Diencephalon (tissue), 1 donor: Measurements from ENCODE around the gene CALHM2. TPM values are rescaled to one million over a fixed set of nuclear protein-coding genes. Genes with fewer than 3 reads are reported as not detected.

Experiments
- total RNA-seq: library from RNA; depleted of rRNA; stranded (reverse); fragments of >200 nt; gene quantifications from one replicate; pipeline ENCODE4 v1.2.3, GENCODE V29; 2014

The CALHM2 gene, protein sequence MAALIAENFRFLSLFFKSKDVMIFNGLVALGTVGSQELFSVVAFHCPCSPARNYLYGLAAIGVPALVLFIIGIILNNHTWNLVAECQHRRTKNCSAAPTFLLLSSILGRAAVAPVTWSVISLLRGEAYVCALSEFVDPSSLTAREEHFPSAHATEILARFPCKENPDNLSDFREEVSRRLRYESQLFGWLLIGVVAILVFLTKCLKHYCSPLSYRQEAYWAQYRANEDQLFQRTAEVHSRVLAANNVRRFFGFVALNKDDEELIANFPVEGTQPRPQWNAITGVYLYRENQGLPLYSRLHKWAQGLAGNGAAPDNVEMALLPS
- total RNA-seq, result 2.5 TPM

DNA sequence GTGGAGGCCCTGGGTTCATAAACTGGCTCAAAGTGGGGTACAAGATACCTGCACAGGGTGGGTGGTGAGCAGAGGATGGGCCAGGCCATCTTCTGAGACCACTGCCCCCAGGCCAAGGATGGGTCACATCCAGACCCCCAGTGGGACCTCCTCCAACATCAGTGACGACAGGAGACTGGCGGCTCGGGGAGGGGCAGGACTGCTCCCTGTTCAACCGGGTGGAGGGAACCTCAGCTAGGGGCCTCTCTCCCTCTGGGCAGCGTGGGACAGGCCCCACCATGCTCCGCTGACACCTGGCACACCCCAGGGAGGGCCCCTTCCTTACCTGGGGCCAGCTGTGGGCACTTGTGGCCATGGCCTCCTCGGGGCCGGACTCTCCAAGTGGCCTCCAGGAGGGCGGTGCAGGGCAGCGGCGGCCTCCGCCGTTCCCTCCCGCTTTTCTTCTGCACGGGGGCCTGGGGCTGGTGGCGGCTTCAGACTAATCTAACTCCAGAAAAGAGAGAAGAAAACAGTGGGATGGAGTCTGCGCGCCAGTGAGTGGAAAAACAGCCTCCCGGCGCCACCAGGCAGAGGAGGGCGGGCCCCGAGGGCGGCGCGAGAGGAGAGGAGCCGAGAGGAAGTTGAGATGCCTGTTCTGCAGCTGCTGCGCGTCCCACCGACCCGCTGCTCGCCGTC is at the start of gene CALHM2:
Gene CALHM2, minus strand, starts transcription at position 540 of the 675 bp plus-strand sequence. CDS start 2,429 bp downstream, outside the sequence.

GRCh38 chr10:103493362-103493915 is 41.3 kb upstream of the CALHM2 start, which contains the start of gene NEURL1:
Gene NEURL1, plus strand, starts transcription at chr10:103493705. Its CDS starts 683 bp downstream, at chr10:103494388.

GRCh38 chr10:103479135-103479534 is 27.0 kb upstream of the CALHM2 start, which contains the start of gene CALHM3:
Gene CALHM3, minus strand, starts transcription at chr10:103479240. Its CDS starts 208 bp downstream, at chr10:103479032.

DNA sequence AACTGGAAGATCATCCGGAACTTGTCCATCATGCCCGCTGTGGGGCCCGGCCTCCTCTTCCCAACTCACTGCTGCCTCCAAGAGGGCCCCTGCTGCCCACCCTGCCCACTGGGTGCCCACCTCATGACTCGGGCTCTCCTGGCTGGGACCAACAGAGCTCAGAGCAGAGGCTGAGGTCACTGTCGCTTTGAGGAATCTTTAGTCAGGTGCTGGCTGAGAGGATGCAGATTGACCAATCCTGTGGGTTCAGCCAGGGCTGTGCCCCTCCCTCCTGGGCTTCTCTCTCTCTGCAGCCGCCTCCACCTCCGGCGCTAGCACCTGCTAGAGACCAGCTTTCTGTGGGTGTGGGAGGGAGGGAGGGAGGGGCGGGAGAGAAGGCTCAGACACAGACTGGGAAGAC is 6.5 kb upstream of the CALHM2 start, which contains the start of gene CALHM1:
Gene CALHM1, minus strand, starts transcription at position 181 of the 400 bp plus-strand sequence. Its CDS starts 149 bp downstream, at position 32.

Other genes with a start within 250 kb of the CALHM2 start
- not detected for gene RPEL1, start 206.5 kb downstream of the CALHM2 start, total RNA-seq
- 223 TPM for gene INA, start 175.2 kb downstream of the CALHM2 start, total RNA-seq
- 13.4 TPM for gene PCGF6, start 101.2 kb downstream of the CALHM2 start, total RNA-seq
- gene TAF5, start 84.4 kb downstream of the CALHM2 start, total RNA-seq, result 6.7 TPM
- gene ATP5MK, start 55.9 kb downstream of the CALHM2 start, total RNA-seq, result 197 TPM
- gene PDCD11, start 55.7 kb downstream of the CALHM2 start, total RNA-seq, result 24.0 TPM
- gene CALHM1, start 6.5 kb upstream of the CALHM2 start, total RNA-seq, result 0.23 TPM
- not detected for gene CALHM3, start 26.9 kb upstream of the CALHM2 start, total RNA-seq
- gene NEURL1, start 41.3 kb upstream of the CALHM2 start, total RNA-seq, result 33.4 TPM